Esophagus muscularis mucosa (tissue), 3 donors: ENCODE data around the gene SEMA5A.

ENCODE experiments used
- CTCF ChIP-seq, 3 experiments: fragments of 200-600 bp in 2 of 3; fragments of 450-650 bp in 1 of 3; sonication (generic) in 2 of 3; IDR thresholded peaks; one replicate each; pipeline ENCODE4 v1.5.1; 2017 to 2019; ENCODE audit warnings: antibody characterized with exemption in 3 of 3, mild to moderate bottlenecking in 2 of 3, moderate library complexity in 1 of 3
- POLR2A ChIP-seq: fragments of 450-650 bp; IDR thresholded peaks from one replicate; pipeline ENCODE4 v1.6.1; 2017; ENCODE audit warnings: antibody characterized with exemption, moderate library complexity, mild to moderate bottlenecking, low read depth
- POLR2AphosphoS5 ChIP-seq, 2 donors: sonication (generic); formaldehyde crosslinking; IDR thresholded peaks; one replicate each; pipeline ENCODE4 v1.6.1; 2017; ENCODE audit warnings: antibody characterized with exemption in 2 of 2

DNA sequence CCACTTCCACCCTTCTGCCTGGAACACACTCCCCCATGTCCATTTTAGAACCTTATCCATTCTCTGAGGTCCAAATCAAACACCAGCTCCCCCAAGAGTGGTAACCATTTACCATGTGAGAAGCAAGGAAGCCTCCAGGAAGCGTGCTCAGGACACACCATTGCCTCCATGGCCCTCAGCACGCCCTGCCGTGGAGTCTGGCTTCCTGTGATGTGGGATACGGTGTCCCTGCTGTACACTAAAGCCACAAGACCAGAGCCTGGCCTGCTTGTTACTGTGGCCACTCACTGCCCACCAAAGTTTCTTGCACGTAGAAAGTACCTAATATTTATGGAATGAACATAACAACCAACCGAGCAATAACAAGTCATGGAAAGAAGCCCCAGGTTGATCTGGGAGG, 151.7 kb downstream of the SEMA5A start:
- TF ChIP-seq CTCF (IDR thresholded peaks at IDR 0.05) (no peak), POLR2AphosphoS5 (IDR thresholded peaks at IDR 0.05) (no peak), POLR2A (no peak)
